Fibroblast of skin of left quadriceps (primary cell): ENCODE data around the gene CHTOP.
A peak's percentile ranks its signal among the peaks of the same experiment; 100 is the strongest.
"Not testable (repeated sequence)": the region's sequence is repeated elsewhere in the genome, so short reads cannot be mapped to it uniquely, and the experiment has no call there.

ENCODE experiments used
- DNase-seq, 2 experiments: peaks; one replicate each; pipeline ENCODE4 v3.0.0-alpha.2; 2013; ENCODE audit warnings: low read depth in 2 of 2

CHTOP gene, protein sequence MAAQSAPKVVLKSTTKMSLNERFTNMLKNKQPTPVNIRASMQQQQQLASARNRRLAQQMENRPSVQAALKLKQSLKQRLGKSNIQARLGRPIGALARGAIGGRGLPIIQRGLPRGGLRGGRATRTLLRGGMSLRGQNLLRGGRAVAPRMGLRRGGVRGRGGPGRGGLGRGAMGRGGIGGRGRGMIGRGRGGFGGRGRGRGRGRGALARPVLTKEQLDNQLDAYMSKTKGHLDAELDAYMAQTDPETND

DNA sequence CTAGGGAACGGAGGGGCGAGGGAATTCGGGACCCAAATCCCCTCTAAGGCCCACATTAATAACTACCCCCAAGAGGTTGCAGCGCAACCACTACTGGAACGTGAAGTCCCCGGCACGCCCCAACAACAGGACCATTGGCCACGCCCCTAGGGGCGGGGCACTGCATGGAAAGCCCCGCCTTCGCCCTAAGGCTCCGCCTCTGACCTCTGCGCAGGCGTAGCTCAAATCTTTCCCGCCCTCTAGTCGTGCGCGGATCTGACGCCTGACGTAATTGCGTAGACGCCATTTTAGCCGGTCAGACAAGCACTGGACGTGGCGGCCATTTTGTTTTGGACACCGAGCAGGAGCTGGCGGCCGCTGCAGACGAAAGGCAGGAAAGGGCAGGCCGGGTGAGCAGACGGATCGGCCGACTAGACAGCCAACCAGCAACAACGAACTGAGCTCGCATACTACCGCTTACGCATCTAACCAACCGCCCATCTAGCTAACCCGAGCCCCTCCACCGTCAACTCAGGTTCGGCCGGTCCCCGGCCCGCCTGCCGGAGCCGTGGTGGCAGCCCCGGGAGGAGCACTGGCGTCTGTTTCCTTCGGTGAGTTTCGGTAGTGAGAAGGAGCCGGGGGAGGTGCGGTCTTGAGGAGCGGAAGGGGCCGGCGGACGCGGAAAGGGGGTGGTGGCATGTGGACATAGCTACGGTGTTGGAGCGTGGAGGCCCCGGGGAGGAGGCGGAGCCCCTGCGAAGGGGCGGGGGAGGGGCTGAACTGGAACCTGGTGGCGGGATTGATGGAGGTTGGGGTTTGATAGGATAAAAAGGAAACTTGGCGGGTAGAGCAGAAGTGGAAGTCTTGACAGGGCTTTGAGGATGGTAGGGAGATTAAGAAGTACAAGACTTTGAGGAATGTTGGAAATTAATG lies at the start of gene CHTOP:
Gene CHTOP (plus strand): TSS at position 313 of the 912 bp plus-strand sequence. CDS start 2,523 bp downstream, outside the sequence.
- DNase-seq, result peak; percentile 96 to 97

DNA sequence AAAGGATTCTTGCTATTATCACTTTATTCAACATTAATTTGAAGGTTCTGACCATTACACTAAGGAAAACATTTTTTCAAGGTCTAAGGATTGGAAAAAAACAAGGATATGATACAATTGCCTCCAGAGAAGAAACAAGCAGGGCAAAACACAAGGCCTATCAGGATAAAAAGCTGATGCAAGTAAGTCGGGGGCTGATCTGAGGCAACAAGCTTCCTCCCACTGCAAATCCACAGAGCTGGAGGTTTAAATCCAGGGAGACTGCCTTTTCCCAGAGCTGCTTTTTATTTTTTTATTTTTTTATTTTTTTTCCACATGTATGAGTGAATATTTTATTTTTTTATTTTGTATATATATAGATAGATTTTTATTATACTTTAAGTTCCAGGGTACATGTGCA lies 48.9 kb upstream of the CHTOP start:
- no peak for DNase-seq

DNA sequence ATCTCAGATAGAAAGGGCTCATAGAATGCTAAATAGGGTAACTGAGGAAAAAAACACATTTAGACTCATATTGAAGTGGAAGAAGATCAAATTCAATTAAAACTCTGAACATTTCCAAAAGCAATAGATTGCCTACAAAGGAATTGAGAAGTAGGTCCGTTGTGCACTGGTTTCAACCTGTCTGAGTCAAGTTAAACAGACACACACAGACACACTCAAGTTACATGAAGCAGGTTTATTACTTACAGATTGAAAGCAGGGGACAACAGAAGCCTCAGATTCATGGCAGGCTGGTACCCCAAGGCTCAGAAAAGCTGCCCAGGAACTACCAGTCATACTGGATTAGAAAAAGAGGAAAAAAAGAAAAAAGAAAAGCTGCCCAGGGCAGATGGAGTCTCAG lies 47.5 kb upstream of the CHTOP start:
- DNase-seq, result no peak

DNA sequence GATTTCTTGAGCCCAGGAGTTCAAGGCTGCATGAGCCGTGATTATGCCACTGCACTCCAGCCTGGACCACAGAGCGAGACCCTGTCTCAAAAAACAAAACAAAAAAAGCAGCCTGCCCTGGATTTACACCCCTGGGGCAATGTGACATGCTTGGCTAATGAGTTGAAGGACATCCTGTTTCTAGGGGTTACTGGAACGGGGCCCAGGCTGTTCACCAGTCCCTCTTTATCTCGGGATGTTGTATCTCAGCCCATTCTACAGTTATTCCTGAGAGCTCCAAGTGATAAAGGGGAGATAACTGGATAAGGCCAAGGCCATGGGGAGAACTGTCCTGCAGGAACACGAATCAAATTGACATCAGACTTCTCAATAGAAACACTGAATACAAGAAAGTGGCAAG lies 46.6 kb upstream of the CHTOP start:
- no peak for DNase-seq

DNA sequence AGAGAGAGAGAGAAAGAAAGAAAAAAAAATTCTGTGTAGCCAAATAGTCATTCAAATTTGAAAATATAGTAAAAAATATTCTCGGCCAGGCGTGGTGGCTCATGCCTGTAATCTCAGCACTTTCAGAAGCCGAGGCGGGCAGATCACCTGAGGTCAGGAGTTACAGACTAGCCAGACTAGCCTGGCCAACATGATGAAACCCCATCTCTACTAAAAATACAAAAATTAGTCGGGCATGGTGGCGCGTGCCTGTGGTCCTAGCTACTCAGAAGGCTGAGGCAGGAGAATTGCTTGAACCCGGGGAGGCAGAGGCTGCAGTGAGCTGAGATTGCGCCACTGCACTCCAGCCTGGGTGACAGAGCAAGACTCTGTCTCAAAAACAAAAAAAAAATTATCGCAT lies 45.8 kb upstream of the CHTOP start:
- not testable (repeated sequence) for DNase-seq

DNA sequence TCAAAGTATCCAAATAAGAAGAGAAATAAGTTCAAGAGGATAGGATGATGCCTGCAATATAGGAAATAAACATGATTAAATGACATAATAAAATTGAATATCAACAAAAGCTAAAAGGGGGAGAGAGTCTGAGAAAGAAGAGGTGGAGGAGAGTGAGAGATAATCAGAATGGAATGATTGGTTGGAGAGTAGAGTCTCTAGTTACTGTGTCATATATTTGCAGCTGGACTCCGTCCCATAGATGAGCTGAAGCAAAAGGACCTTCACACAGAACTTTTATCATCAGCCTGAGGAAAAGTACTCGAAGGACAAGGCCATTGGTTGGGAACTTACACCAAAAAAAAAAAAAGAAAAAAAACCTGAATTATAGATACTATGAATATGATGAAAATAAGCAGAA lies 45.4 kb upstream of the CHTOP start:
- no peak for DNase-seq

DNA sequence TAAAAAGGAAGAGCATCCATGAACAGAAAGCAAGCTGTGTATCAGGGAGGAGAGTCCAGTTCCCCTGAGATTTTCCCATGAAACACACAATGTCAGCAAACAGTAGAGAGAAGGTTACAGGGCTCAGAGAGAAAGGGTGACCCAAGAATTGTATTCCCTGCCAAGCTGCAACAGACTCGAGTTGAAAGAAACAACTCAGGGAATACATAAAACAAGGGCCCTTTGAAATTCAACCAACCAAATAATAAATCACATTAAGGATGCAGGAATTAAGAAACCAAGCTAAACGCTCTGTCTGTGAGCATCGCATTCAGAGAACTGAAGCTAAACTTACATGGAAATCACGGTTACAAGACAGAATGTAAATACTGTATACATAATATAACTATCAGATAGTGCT lies 41.1 kb upstream of the CHTOP start:
- no peak for DNase-seq

DNA sequence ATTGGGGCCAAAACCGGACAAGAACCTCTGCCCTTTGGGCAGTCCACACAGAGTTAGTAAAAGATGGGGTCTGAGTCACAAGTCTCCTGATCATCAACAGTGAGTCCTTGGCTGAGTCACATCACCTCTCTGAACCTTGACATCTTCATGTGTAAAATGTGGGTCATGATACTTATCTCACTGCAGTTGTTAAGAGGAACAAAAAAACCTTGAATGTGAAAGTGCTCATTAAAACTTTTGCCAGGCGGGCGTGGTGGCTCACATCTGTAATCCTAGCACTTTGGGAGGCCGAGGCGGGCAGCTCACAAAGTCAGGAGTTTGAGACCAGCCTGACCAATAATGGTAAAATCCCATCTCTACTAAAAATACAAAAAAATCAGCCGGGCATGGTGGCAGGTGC lies 36.7 kb upstream of the CHTOP start:
- DNase-seq, result no peak

DNA sequence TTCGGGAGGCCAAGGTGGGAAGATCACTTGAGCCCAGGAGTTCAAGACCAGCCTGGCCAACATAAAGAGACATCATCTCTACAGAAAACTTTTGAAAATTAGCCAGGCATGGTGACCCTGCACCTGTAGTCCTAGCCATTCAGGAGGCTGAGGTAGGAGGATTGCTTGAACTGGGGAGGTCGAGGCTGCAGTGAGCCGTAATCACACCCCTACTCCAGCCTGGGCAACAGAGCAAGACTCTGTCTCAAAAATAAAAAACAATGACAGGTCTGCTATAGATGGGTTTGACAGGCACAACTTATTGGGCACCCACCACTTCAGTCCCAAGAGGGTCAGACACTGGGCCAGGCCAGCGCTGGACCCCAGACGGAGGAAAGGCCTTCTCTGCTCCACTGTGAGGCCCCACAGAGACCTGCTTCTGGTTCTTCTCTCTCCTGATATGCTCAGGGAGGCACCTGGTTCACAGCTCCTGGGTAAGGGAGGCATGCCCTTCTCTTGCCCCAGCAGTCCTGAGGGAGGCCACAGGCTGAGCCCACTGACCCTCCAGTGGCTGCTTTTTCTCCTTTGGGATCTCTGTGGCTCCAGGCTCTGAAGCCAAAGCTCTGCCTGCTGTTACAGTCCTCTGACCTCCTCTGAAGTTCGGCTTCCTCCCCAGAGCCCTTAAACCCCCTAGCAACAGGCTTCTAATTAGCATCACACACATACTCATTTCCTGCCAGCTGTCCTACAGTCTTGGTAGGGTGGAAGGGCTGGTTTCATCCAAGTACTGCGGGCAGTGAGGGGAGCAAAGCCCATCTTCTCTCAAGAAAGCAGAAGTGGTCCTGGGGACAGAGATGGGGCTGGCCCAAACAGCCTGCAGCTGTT lies 35.3 kb upstream of the CHTOP start:
- peak; percentile 35 to 40 for DNase-seq

DNA sequence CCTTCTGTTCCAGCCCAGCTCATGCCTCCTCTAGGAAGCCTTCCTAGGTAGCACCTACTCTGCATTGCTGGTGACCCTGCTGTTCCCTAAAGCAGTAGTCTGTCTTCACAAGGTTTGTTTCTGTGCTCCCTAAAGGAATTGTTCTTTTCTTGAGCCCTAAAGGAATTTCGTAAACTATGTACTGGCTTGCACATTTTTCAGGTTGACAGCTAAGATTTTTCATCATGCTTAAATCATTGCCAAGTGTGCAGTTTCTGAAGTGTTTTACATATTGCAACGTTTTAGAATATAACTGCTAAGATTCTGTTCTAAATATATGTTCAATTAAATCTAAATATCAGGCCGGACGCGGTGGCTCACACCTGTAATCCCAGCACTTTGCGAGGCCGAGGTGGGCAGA lies 34.0 kb upstream of the CHTOP start:
- DNase-seq, result no peak

DNA sequence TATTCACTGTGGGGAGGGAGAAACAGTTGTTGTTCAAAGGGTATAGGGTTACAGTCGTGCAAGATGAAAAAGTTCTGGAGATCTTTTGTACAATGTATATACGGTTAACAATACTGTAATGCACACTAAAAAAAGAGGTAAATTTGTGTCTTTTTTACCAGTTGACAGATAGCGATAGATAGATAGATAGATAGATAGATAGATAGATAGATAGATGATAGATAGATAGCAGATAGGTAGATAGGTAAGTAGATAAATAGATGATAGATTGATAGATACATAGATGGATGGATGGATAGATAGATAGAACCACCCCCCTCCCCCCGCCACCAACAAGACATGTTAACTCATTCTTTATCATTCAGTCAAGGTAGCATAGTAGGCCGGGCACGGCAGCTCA lies 31.1 kb upstream of the CHTOP start:
- no peak for DNase-seq

DNA sequence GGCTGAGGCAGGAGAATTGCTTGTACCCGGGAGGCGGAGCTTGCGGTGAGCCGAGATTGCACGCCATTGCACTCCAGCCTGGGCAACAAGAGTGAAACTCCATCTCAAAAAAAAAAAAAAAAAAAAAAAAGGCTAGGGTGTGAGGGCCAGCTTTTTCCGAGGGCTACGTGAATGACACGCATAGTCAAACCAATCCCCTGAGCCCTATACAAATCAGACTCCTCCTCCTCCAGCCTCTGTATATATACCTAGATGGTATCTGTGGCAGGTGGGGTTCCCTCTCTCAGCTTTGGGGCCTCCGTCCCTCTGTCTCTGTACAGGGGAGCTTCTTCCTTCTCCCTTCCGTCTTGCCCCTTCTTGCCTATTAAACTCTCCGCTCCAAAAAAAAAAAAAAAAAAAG lies 27.7 kb upstream of the CHTOP start:
- no peak for DNase-seq

DNA sequence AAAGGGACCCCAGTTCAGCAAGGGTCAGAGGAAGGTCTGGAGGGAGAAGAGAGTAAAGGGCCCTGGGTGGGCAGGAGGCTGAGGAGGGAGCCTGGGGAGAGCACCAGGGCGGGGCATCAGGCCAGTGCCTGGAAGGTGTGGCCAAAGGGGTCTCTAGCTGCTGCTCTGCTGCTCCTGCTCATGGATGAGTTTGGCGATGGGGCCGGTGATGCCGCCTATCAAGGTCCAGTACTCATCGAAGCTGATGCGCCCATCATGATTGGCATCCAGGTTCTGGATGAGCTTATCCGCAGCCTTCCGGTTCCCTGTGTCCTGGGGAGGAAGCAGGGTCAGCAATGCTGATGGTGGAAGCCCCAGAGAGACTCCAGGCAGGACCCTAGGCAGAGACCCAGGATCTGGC lies 26.5 kb upstream of the CHTOP start:
- DNase-seq, result no peak

DNA sequence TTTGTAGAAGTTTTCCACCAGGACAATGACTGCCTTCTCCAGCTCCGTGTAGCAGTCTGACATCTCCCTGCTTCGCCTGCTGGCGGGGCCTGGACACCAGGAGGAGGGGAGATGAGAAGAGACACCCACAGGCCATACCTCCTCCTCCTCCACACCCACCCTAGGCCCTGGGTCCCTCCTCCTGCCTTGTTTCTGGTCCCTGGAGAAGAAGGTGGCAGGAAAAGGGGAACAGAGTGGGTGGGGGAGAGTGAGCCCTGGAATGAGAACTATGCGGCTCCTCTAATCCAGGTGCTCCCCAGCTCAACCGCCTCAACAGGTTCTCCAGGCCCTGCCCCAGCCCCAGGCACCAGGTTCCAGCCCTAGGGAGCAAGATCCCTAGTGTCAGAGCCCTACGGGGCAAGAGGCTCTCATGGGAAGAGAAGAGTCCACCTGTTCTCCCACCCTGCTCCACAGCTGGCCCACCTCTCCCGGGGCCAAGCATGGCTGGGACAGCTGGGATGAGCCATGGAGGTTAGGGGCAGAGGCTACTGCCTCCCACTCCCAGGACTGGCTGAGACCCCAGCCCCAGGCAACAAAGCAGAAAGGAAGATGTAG lies 25.7 kb upstream of the CHTOP start:
- no peak for DNase-seq

DNA sequence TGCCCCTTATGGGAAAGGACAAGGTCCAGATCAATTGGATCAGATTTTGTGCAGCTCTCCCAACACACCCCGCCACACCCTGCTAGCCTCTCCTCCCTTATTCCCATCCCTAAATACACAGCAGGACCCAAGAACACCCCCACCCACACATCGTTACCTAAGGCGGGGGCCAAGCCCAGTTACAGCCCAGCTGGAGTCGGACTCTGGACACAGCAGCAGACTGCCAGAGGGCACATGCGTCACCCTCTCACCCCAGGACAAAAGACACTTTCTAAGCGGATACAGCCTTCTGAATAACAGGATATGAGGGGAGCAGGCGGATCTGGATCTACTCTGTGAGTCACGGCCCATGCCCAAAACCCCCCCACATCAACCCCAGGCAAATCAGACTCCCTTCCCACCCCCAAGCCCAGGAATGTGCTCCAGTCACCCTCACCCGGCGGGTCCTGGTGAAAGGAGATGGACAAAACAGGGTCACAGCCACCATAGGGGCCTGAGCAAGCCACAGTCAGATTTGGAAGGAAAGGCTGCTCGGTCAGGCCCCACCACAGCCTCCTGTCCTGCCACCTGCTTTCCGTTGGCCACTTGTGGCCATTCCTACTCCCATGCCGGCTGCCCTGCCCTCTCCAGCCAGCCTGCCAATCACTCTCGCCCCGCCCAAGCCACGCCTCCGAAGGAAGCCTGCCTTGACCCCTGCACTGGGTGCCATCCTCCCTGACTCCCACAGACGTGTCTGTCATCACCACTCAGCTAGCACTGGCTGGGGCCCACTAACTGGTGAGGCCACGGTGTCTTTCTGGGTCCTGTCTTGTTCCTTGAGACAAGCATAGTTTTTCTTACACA lies 24.9 kb upstream of the CHTOP start:
- DNase-seq, result peak; percentile 50 to 55

DNA sequence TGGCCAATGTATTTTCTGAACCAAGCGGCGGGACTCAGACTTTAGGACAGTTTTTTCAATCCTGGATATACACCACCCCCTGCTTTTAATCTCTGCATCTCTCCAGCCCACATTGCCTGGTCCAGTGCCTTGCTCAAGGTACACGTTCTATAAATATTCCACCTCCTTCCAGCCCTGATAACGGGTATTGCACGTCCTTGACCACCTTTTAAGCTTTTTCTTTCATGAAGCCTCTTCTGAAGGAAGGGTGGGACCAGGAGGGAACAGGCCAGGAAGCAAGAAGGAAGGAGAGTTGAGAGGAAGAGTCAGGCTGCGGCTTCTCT lies 24.3 kb upstream of the CHTOP start:
- no peak for DNase-seq

DNA sequence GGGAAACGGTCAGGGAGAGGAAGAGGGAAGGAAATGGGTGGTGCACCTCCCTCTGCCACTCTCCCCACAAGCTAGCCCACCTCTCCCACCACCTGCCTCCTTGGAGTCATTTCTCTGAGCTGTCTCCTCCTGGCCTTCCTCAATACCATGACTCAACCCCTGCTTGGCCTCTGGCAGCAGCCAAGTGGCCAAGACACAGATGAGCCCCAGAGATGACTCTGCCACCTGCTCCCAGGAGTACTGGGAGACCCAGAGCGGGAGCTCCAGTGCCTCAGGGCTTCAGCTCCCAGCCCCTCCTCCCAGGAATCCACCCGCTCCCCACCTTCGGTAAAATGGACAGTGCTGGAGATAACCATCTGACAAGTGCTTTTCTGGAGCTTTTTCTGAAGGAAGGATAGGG lies 23.5 kb upstream of the CHTOP start:
- DNase-seq, result no peak

DNA sequence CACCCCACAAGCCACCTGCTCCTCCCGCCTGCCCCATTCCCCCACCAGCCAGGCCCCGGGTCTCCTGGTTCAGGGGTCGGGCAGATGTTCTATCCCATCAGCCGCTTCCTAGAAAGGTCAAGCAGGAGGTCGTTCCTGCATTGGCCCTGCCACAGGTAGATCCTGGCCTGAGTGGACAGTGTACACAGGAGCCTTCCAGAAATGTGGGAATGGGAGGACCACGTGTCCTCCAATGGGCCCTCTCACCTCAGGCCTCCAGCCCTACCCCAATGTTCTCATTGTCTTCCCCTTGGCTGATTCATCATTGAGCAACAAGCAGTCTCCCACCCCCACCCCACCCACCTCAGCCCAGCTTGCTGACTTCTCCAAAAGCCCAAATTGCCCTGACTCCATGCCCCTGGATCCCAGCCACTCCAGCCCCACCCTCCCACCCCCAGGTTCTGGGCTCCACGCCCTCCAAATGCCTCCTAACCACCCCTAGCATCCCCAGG lies 23.0 kb upstream of the CHTOP start:
- no peak for DNase-seq

DNA sequence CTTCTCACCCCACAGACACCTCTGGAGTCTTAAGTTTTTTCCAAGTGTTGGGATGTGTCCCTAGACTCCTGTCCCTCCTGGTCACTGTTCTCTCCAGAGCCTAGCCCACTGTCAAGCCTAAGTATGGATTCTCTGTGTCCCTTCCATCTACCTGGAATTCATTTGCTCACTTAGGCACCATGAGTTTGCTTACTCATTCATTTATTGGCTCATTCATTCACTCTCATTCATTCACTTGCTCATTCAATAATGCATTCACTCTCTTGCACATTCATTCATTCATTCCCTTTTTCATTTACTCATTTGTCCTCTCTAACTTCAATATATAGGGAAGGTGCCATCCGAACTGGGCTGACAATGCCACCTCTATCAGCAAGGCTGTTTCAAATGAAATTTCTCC lies 22.5 kb upstream of the CHTOP start:
- DNase-seq, result no peak

DNA sequence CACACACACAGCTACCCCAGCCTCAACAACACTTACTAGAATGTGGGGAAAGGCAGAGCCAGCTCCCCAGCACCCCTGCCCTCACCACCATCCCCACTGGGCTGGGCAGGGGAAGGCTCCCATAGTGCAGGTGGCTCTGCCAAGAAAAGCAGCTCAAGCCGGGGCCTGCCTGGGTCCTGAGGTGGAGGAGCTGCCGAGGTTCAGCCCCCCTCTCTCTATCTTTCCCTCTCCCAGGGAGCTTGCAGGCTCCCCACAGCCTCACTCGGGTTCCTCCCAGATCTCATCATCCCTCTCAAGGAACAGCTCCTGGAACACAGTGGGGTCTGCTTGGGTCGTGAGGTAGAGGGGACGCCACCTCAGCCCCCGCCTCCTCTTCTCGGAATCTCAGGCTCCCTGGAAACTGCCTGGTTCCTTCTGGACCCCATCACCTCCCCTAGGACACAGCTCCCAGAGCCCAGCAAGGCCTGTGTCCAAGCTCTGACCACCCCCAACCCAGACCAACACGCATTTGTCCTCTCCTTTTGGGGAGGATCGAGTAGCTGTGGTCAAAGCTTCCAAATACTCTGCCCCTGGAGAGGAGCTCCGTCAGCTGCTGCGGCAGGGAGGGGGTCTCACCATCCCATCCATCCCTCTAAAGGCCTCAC lies 21.6 kb upstream of the CHTOP start:
- DNase-seq, result no peak
